ENCODE results near the gene CACTIN. TPM values are rescaled to one million over a fixed set of nuclear protein-coding genes. Genes with fewer than 3 reads are reported as not detected.

Gene CACTIN
- total and polyA plus RNA-seq, 2 of the 8 experiments (the other 6 are each of a cell fraction or from before 2014, with no cell fraction given) = 25.8 to 29.9 TPM

GRCh38 chr19:3595521-3596061 lies 31.0 kb downstream of the CACTIN start:
- peaks cover 3 to 4% of the 10 kb centered on the region in 2 experiments; a peak in 3 of 4 replicates for H3K9me3 ChIP-seq (ENCODE audit: insufficient read depth in 2 of 2, low read depth in 1 of 2, low read length in 1 of 2)
- no peak overlapping the region for H3K14ac ChIP-seq (ENCODE audit: insufficient read length)
- no peak overlapping the region for H3K9ac ChIP-seq (replicated peaks in 1 of 4; ENCODE audit: extremely low read depth in 1 of 4, low read depth in 3 of 4, low read length in 3 of 4)
- no peaks in the 10 kb centered on the region for H3K4me1 ChIP-seq (replicated peaks in 1 of 4; ENCODE audit: control insufficient read depth in 3 of 4, insufficient read depth in 4 of 4, low read length in 3 of 4)
- no peaks in the 10 kb centered on the region; the same call in 1 of the 2 replicates for H3K79me1 ChIP-seq (ENCODE audit: low read depth, low read length)
- TF ChIP-seq RFX5 (IDR thresholded peaks at IDR 0.05; ENCODE audit: borderline replicate concordance, low read depth, low read length) (no peak), TEAD4 (IDR thresholded peaks at IDR 0.05; ENCODE audit: low read depth, low read length) (no peak), BCL11A (IDR thresholded peaks at IDR 0.05; ENCODE audit: low read depth in 2 of 2, low read length in 2 of 2) (no peak), CHD1 (IDR thresholded peaks at IDR 0.05; ENCODE audit: low read depth, low read length) (no peak), SUZ12 (IDR thresholded peaks at IDR 0.05; ENCODE audit: low read length) (no peak), SIRT6 (IDR thresholded peaks at IDR 0.05; ENCODE audit: low read length) (no peak), CTBP2 (IDR thresholded peaks at IDR 0.05; ENCODE audit: borderline replicate concordance, insufficient read depth, insufficient read length, low read length) (no peak)
- no peak overlapping the region for H4K5ac ChIP-seq (ENCODE audit: insufficient read length, low read depth, low read length)
- peaks cover 0 to 2% (median 0%) of the 10 kb centered on the region in 4 experiments; a peak in 2 of 7 replicates for H3K27me3 ChIP-seq (replicated peaks in 1 of 4; ENCODE audit: control insufficient read depth in 3 of 4, extremely low read depth in 1 of 4, insufficient read depth in 3 of 4, low read length in 3 of 4)
- no peak overlapping the region for H2AK5ac ChIP-seq (ENCODE audit: low read depth, low read length)
- FAIRE-seq (no peak), DNase-seq (ENCODE audit: low read depth in 1 of 2, low spot score in 2 of 2) (no peak)
- no peaks in the 10 kb centered on the region for H3K36me3 ChIP-seq (ENCODE audit: control insufficient read depth in 2 of 4, insufficient read depth in 4 of 4, low read length in 3 of 4)
- no peak overlapping the region for H3K23ac ChIP-seq (ENCODE audit: insufficient read length)
- H3K4me2 ChIP-seq (ENCODE audit: insufficient read depth in 1 of 2, low read depth in 2 of 2, low read length in 2 of 2) = no peak overlapping the region
- POLR2A ChIA-PET (ENCODE audit: partially characterized antibody) = interaction anchor here (0.6 to 1.7 kb wide), 2 partner anchors 32 to 64 kb away, joined by 3 to 4 read pairs; no protein-coding TSS in a partner anchor
- H4K8ac ChIP-seq (ENCODE audit: extremely low read depth, insufficient read depth, low read length) = no peak overlapping the region
- no peak overlapping the region for H3K4me3 ChIP-seq (ENCODE audit: extremely low read depth in 1 of 4, insufficient read depth in 2 of 4, low read depth in 3 of 4, low read length in 4 of 4)
- H4K91ac ChIP-seq (replicated peaks; ENCODE audit: insufficient read length, low read length) = no peak overlapping the region
- no peak overlapping the region for H2BK5ac ChIP-seq (ENCODE audit: low read depth, low read length)
- H3K18ac ChIP-seq (ENCODE audit: extremely low read depth, low read length) = no peak overlapping the region
- no peak overlapping the region for H2BK20ac ChIP-seq (ENCODE audit: low read length)
- no peak overlapping the region for H3K56ac ChIP-seq (replicated peaks; ENCODE audit: insufficient read length, low read depth, low read length)
- no peak overlapping the region for H3K4ac ChIP-seq (replicated peaks; ENCODE audit: insufficient read length, low read depth, low read length)
- 92% methylated on average over 17 of the region's 34 CpGs; no CpG with 5 or more reads in 1 of the 2 experiments for WGBS, 2 experiments (ENCODE audit: extremely low coverage in 1 of 2, insufficient coverage in 1 of 2, insufficient read length in 1 of 2, insufficient replicate concordance in 2 of 2, low coverage in 1 of 2, low lambda C conversion rate in 2 of 2, missing lambda C conversion rate in 1 of 2)
- no peaks in the 10 kb centered on the region for H3K79me2 ChIP-seq (ENCODE audit: control insufficient read depth in 1 of 2, insufficient read depth in 2 of 2, low read length in 2 of 2)
- no peak overlapping the region for H2BK15ac ChIP-seq (ENCODE audit: low read length)
- no peak overlapping the region for H2AFZ ChIP-seq (ENCODE audit: low read length)
- no peak overlapping the region for H2BK120ac ChIP-seq (replicated peaks; ENCODE audit: low read depth, low read length)
- H3K23me2 ChIP-seq (ENCODE audit: low read depth, low read length) = no peaks in the 10 kb centered on the region
- CTCF ChIA-PET (ENCODE audit: partially characterized antibody) = interaction anchor here (0.7 to 3.3 kb wide), 6 partner anchors 10 to 1362 kb away, joined by 3 to 14 read pairs (median 4); partner anchors contain the start of gene GIPC3
- peaks cover 0 to 2% of the 10 kb centered on the region in 2 experiments for H4K20me1 ChIP-seq (replicated peaks in 1 of 2; ENCODE audit: control insufficient read depth in 1 of 2, insufficient read depth in 2 of 2, low read length in 2 of 2)
- no peak overlapping the region for H3K27ac ChIP-seq (ENCODE audit: low read depth, low read length)
- no peak overlapping the region for H2BK12ac ChIP-seq (ENCODE audit: low read depth, low read length)
